ENCODE results near the gene ANXA11. TPM values are rescaled to one million over a fixed set of nuclear protein-coding genes. Genes with fewer than 3 reads are reported as not detected.

Gene ANXA11
- total and polyA plus RNA-seq, 9 of the 15 experiments (the other 6 are each of a cell fraction or from before 2014, with no cell fraction given): 43.6 to 212 (median 109) TPM

- TF ChIP-seq SMARCB1 (IDR thresholded peaks at IDR 0.05; ENCODE audit: insufficient read length, low read depth) (no peak), TAF15 (IDR thresholded peaks at IDR 0.05; ENCODE audit: low read depth, low read length) (no peak), ZNF79 (CRISPR knock-in tag; IDR thresholded peaks at IDR 0.05; ENCODE audit: low read depth) (no peak), BRD9 (IDR thresholded peaks at IDR 0.05; ENCODE audit: low read depth, partially characterized antibody) (peak; percentile 60), ZBTB1 (CRISPR knock-in tag; IDR thresholded peaks at IDR 0.05; ENCODE audit: borderline replicate concordance, low read depth) (0 out of 2 replicates have a peak, but pooled peaks have one; percentile 61), ZC3H4 (CRISPR knock-in tag; IDR thresholded peaks at IDR 0.05; ENCODE audit: borderline replicate concordance) (no peak), SIX5 (IDR thresholded peaks at IDR 0.05; ENCODE audit: borderline replicate concordance in 1 of 2, insufficient read depth in 1 of 2, low read depth in 1 of 2, low read length in 2 of 2) (no peak), CTBP1 (IDR thresholded peaks at IDR 0.05; ENCODE audit: borderline replicate concordance) (peak; percentile 79; the same call in 1 of the 2 replicates), EP300 (IDR thresholded peaks at IDR 0.05; ENCODE audit: low read length) (no peak), E2F3 (CRISPR knock-in tag; IDR thresholded peaks at IDR 0.05) (no peak), ZBTB49 (CRISPR knock-in tag; IDR thresholded peaks at IDR 0.05; ENCODE audit: borderline replicate concordance) (no peak), ZFP1 (CRISPR knock-in tag; IDR thresholded peaks at IDR 0.05) (no peak), IRF2 (CRISPR knock-in tag; IDR thresholded peaks at IDR 0.05) (no peak), MTA1 (IDR thresholded peaks at IDR 0.05; ENCODE audit: borderline replicate concordance) (no peak), RBBP5 (IDR thresholded peaks at IDR 0.05; ENCODE audit: borderline replicate concordance, insufficient read depth, low read length, poor library complexity, severe bottlenecking) (peak; percentile 63), ELK1 (CRISPR knock-in tag; IDR thresholded peaks at IDR 0.05) (no peak), RAD21 (CRISPR knock-in tag; conservative IDR thresholded peaks at IDR 0.05 in 1 of 2, IDR thresholded peaks at IDR 0.05 in 1 of 2) (no peak; a peak in 1 of 4 replicates), SPI1 (IDR thresholded peaks at IDR 0.05; ENCODE audit: borderline replicate concordance, low read depth, low read length) (no peak)
Observed at GRCh38 chr10:80205477-80206276, at the start of gene ANXA11 (continued).

Measured in K562 (cell line).